WI38 (cell line): ENCODE data around the gene ARRDC2.

Source experiments
- H3K4me3 ChIP-seq: 2 replicates; pipeline ENCODE4 v1.5.1; 2011; ENCODE audit warnings: low read depth, mild to moderate bottlenecking, control low read depth, low read length
- CTCF ChIP-seq: IDR thresholded peaks from 2 replicates; pipeline ENCODE4 v1.5.1; 2012; ENCODE audit warnings: low read depth, mild to moderate bottlenecking, control low read depth, low read length

Gene ARRDC2

GRCh38 chr19:18010149-18010548 lies 2.2 kb downstream of the ARRDC2 start:
- TF ChIP-seq CTCF: no peak
- no peak overlapping the region for H3K4me3 ChIP-seq

- no peak overlapping the region for H3K4me3 ChIP-seq
- TF ChIP-seq CTCF: no peak
Measured at GRCh38 chr19:18013210-18014111, 5.5 kb downstream of the ARRDC2 start.

- no peak for TF ChIP-seq CTCF
- H3K4me3 ChIP-seq: no peak overlapping the region
Measured at GRCh38 chr19:18014197-18014596, 6.2 kb downstream of the ARRDC2 start.

GRCh38 chr19:18016209-18016910 lies 8.4 kb downstream of the ARRDC2 start:
- no peak overlapping the region for H3K4me3 ChIP-seq
- TF ChIP-seq CTCF: no peak

- no peak for TF ChIP-seq CTCF
- H3K4me3 ChIP-seq: no peak overlapping the region
Measured at GRCh38 chr19:18017275-18018083, 9.5 kb downstream of the ARRDC2 start.

- TF ChIP-seq CTCF: no peak
- H3K4me3 ChIP-seq: no peak overlapping the region
Measured at GRCh38 chr19:18020212-18021085, 12.5 kb downstream of the ARRDC2 start.
